ENCODE measurements around the gene PLEKHG4.

GRCh38 chr16:67277999-67278772 is 1.1 kb upstream of the PLEKHG4 start:
- TF ChIP-seq ZFX (IDR thresholded peaks at IDR 0.05; ENCODE audit: borderline replicate concordance) (no peak), CTCF (IDR thresholded peaks at IDR 0.05) (no peak)

All from 22Rv1 (cell line).